GM19395 (cell line): ENCODE measurements around the gene FXYD6.

Source experiments
- ATAC-seq: cut with Tn5 transposase; IDR thresholded peaks from one replicate; pipeline ENCODE4 v1.9.1; 2021; ENCODE audit warnings: mild to moderate bottlenecking, moderate library complexity; ENCODE audit not compliant: unreplicated experiment

Gene FXYD6

DNA sequence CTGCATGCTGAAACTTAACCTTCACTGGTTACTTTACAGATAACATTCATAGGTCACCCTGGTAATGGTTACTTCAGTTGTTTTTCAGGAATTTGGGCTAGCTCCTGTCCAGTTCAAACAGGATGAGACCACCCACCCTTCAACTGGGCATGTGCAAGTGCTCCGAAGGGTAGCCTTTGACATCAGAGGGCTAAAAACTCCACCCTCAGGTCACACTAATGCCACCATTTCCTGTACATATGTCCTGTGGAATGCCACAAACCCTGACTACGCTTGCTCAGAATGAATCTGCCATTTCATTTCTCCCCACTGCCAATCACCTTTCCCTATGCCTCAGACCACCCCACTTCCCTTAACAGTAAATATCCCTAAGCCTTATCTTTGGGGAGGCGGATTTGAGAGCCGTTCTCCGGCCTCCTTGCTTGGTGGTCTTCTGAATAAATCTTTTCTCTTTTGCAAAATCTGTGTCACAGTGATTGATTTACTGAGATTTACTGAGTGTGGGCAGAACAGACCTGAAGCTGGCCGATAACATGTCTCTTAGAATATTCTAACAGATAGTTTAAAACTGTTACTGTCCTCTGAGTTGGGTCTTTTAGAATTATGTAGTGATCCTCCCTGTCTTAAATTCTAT lies 26.6 kb downstream of the FXYD6 start:
- no peak for ATAC-seq

DNA sequence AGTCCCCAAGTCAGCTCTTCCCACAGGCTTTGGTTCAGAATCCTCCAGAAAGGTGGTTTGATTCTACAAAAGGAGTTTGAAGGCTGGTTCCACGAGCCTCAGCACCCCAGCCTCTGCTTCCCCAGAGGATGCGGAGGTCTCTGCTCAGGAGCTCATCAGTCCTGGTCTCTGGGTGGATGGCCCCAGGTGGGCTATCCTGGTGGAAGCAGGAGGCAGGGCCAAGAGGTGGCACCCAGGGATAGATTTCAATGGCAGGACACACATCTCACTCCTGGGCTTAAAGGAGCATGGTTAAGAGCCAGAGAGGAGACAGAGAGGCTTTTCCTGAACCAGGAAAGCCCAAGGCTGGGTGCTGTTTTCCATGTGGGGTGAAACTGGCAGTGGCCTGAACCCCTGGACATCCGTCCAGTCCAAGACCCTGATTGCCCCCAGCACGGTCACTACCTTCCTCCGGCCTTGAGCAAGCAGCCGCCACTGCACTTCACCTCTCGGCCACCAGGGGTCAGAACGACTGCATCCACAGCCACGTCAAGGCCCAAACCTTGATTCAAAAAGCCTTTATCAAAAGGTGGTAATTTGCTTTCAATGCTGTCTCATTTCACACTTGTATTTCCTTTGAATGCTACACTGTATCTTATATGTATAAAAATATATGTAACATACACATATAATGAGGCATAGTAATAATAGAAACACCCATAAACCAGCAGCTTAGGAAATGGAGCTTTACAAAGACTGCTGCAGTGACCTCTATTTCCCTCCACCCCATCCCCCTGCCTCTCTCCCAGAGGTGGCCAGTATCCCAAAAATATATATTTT lies 32.6 kb downstream of the FXYD6 start:
- ATAC-seq, result no peak

GRCh38 chr11:117842131-117842941 lies 34.1 kb downstream of the FXYD6 start:
- ATAC-seq, result no peak

DNA sequence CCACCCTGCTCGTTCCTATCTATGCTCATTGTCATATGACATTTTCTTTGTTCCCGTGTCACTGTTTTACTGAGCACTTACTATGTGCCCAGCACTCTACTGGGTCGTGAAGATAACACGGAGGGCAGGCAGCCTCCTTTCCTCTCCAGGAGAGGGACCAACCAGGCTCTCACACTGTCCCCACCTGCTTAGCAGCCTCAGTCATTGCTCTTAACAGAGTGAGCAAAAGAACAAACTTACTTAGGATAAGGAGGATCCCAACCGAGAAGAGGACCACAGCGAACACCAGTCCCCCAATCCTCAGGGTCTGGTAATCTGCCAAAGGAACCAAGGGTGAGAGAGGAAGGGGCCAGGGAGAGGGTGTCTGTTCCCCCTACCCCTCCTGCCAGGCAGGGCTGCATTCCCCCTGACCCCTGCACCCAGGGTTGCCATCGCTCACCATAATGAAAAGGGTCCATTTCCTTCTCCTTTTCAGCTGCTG lies 34.9 kb downstream of the FXYD6 start:
- ATAC-seq, result no peak

- ATAC-seq, result no peak
These were observed 35.4 kb downstream of the FXYD6 start for GRCh38 chr11:117840881-117841550.

DNA sequence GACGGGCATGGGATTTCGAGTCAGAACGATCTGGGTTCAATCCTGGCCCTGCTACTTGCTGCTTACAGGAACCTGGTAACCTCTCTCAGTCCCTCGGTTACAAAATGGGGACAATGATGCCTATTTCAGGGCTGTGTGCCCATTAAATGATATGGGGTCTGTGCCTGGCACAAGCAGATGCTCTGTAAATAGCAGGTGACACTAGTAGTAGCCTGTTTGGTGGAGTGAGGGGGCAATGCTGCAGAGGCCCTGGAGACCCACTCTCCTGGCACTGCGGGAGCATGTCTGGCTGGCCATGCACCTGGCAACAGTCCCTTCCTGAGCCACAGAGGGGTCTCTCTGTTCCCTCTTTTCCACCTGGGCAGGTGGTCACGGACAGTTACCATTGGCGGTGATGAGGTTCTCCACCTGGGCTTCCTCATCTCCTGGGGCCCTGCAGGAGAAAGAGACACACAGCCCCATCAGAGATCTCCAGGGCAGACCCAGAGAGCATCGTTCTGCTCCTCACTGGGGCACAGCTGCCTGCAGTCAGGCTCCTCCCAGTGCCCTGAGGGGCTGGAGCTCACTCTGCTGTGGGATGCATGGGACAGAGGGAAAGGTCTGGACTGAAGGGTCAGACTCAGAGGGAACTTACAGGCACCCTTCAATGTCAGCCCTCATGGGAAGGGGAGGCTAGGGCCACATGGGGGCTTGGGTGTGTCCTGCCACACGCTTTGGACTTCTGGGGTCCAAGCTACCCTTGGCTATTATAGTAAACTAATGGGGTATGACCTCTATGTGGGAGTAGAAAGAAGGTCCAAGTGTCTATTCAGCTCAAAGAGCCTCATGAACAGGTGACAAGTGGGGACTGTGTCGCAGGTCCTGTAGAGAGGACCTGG lies 36.3 kb downstream of the FXYD6 start:
- ATAC-seq, result no peak

GRCh38 chr11:117839380-117839881 lies 37.0 kb downstream of the FXYD6 start:
- ATAC-seq, result no peak

DNA sequence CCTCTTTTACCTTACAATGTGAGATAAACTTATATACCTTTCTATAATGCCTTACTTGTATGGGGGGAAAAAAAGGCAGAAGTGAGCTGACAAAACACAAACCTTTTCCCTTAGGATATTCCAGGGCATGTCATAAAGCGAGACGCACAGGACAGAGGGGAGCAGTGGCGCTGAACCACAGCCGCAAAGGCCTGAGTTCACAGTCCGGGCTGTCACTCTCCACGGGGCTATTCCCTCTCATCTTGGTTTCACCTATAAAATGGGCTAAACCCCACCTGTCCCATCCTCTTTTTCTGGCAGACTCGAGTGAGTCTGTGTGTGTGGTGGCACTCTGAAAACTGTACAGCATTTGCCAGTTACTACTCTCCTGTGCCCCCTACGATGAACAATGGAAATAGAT lies 37.6 kb downstream of the FXYD6 start:
- no peak for ATAC-seq

DNA sequence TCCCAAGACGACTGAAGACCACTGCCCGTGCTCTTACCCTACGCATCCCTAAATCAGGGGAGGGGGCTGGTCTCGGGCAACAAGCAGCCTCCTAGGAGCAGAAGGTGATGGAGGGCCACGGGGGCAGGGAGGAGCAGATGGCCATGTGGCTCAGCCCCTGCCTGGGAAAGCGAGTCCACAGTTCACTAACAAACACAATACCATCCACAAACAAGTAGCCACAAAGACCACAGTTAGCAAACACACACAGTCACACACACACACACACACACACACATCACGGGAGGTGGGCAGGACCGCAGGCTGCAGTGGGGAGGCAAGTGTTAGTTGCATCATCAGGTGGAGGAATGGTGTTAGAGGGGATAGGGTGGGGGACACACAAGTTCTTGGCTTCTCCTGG lies 38.7 kb downstream of the FXYD6 start:
- no peak for ATAC-seq

DNA sequence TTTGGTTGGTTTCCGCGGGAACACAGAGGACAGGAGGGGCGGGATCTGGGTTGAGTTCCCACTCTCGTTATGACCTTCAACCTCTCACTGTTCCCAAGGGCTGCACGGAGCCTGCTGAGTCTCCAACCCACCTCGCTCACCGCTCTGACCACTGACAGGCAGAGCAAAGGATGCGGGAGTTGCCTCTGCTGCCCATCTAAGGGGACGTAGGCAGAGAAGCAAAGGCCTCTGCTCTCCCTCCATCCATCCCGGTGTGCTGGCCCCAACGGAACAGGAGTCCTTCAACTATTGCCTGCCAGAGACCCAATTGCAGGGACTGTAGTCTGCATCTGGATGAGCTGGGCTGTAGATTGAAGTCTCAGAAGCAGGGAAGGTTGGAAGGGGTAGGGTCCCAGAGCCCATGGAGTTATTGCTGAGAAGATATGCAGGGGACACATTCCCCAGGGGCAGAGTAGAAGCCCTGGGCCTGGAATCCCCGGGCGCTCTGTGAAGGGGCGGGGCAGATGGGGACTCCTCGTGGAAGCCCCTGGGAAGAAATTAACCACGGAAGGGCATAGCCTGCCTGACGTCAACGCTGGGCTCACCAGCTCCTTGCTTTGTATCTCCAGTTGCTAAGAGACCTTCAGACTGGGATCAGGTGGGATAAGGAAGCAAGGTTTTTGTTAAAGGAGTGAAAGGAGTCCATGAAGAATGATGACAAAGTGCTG lies 39.2 kb downstream of the FXYD6 start:
- ATAC-seq, result no peak

- no peak for ATAC-seq
These were observed 40.1 kb downstream of the FXYD6 start for GRCh38 chr11:117836077-117836960.

- no peak for ATAC-seq
These were observed 40.9 kb downstream of the FXYD6 start for GRCh38 chr11:117835576-117835975.

- no peak for ATAC-seq
These were observed 41.5 kb downstream of the FXYD6 start for GRCh38 chr11:117834838-117835443.

DNA sequence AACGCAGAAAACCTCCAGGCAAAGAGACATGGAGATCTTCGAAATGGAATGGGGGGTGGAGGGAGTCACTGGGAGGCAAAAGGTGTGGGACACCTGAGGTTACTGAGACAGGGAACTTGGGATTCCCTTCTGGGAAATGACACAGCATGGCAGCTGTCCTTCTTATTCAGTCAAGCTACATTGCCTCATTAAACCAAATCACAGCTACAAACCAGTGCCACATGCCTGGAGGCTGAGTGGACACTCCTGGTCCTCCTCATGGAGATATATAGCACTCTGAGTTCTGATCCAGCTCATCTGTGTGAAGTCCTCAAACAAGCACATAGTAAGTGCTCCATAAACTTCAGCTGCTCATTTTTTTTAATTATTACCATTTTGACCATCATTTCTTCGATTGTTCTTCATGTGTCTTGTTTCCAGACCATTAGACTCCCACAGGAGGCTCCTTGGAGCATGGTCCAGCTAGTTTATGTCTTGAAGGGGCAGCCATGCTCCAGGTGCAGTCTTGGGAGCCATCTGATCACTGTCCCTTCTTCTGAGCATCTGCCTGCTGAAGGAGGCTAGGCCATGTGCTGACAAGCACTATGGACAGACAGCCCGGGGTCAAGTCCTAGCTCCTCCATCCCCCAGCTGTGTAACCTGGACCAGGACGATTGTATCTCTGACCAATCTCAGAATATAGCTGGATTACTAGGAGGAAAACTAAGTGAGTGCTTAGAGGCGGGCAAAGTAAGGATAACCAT lies 42.2 kb downstream of the FXYD6 start:
- ATAC-seq, result no peak

DNA sequence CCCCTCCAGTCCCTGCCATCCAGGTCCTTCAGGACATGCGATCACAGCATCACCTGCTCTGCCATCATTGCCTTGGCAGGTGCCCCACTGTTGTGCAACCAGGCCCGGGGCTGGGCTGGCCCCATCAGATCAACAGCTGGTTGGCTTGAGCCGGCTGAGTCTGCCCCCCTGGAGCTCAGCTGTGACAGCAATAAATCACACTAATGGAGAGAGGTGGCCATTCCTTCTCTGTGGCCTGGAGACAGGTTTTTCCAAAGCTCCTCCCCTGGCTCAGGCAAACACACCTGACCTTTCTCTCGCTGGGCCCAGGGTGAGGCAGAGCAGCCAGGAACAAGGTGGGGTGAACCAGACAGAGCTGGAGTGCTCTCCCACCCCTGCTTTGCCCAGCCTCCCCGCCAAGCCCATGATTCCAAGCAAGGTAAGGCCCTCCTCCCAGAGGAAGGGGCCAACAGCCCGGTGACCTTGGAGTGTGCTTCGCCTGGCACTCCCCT lies 43.0 kb downstream of the FXYD6 start:
- no peak for ATAC-seq

GRCh38 chr11:117832511-117832910 lies 43.9 kb downstream of the FXYD6 start:
- no peak for ATAC-seq
